GM12801 (cell line): ENCODE data around the gene MSANTD3.

Experiments
- TF ChIP-seq, protein P1 (sequence below): IDR thresholded peaks from one replicate; pipeline ENCODE4 v1.5.1; 2011; ENCODE audit warnings: control low read depth; ENCODE audit not compliant: insufficient read length; ENCODE audit errors: extremely low read depth

Gene MSANTD3

DNA sequence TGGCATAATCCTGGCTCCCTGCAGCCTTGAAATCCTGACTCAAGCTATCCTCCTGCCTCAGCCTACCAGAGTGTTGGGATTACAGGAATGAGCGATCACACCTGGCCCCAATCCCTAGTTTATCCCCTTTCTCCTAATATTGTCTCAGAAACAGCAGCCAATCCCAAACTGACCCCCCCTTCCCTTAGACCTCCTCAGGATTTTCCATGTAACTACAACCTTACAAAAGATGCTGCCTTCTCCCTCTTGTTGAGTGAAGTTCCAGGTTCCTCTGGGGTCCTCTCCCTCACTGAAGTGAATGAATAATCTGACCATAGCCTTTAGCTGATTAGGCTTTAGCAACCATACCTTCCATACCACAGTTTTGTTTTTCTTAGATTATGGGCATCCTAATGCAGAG lies 25.9 kb upstream of the MSANTD3 start:
- TF ChIP-seq, protein P1, sequence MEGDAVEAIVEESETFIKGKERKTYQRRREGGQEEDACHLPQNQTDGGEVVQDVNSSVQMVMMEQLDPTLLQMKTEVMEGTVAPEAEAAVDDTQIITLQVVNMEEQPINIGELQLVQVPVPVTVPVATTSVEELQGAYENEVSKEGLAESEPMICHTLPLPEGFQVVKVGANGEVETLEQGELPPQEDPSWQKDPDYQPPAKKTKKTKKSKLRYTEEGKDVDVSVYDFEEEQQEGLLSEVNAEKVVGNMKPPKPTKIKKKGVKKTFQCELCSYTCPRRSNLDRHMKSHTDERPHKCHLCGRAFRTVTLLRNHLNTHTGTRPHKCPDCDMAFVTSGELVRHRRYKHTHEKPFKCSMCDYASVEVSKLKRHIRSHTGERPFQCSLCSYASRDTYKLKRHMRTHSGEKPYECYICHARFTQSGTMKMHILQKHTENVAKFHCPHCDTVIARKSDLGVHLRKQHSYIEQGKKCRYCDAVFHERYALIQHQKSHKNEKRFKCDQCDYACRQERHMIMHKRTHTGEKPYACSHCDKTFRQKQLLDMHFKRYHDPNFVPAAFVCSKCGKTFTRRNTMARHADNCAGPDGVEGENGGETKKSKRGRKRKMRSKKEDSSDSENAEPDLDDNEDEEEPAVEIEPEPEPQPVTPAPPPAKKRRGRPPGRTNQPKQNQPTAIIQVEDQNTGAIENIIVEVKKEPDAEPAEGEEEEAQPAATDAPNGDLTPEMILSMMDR: no peak

DNA sequence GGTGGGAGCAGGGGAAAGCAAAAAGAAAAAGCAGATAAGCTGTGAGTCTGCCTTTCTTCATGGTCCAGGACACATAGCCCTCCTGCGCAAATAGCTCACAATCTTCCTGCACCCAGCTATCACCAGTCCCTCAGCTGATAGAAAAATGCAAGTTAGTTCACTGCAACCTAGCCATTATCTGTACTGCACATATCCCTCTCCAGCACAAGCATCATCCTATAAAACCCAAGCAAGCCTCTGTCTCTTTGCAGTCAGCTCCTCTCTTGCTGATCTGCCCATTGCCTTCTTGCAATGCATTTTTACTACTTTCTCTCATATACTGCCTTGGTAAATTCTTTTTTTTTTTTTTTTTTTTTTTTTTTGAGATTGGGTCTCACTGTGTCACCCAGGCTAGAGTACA lies 20.0 kb upstream of the MSANTD3 start:
- TF ChIP-seq, protein P1: no peak

DNA sequence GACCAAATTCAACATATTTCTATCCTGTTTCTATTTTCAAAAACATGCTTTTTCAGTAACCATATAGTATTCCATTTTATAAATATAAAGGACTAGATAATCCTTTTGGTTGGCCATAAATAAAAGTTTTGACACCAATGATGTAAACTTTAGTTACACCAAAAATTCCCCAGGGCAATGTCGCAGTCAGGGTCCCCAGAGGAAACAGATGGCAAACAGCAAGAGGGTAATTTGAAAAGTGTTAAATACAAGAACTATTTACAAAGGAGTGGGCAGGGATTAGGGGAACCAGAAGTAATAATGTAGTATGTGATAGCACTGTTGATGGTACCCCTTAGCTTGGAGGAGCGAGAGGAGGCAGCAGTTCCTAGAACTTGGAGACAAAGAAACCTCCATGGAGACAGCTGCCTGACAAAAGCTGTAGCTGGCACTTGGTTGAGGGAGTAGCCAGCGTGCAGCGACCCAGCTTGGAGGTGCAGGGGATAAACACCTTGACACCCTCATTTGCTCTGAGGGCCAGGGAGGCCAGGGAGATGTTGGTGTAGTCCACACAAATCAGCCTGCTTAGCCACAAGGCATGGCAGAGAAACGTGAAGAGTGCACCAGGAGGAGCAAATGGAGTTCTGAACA lies 18.3 kb upstream of the MSANTD3 start:
- TF ChIP-seq, protein P1: no peak

DNA sequence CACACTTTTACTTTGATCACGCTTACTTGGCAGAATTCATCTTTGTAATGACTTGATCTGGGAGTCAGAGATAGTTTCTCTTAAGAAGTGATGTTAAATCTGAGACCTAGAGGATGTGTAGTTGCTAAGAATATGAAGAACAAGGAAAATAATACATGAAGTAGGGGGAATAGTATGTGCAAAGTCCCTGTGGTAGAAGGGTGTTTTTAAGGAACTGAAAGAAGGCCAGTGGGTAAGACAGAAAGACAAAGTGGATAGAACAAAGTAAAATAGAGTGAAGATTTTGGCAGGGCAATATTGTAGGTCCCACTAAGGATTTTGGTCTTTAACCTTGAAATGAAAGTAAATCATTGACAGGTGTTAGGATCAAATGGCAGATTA lies 17.8 kb upstream of the MSANTD3 start:
- TF ChIP-seq, protein P1: no peak

DNA sequence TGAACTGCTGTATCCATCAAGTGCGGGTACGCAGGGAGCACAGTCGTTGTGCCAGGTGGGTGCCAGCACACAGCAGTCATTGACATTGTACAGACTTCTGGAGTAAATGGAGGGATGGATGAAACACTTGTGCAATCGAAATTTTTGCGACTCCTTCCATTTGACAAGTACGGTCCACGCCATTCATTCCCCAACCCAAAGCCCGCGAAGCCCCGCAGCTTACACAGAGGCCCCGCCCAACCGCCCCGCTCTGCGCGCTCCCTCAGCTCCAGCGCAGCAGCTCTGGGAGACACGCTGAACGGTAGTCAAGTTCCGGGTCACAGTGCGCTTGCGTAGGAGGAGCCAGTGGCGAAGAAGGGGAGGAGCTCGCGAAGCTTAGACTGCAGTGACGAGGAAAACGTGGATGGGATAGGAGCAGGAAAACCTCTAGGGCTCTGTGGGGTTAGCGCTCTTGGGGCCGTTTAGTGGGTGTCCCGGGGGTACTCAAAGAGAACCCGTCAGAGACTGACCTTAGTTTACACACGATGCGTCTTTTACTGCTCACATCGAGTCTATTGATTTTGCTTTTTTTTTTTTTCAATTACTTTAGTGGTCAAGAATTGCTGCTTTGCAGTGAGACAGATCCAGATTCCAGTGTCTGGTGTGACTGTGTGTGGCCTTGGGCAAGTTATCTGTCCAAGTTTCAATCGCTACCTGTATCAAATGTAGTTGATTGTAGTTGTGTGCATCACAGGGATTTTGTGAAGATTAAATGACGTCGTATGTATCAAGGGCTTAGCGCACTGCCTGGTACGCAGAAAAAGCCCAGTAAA lies 15.3 kb upstream of the MSANTD3 start:
- TF ChIP-seq, protein P1: no peak

DNA sequence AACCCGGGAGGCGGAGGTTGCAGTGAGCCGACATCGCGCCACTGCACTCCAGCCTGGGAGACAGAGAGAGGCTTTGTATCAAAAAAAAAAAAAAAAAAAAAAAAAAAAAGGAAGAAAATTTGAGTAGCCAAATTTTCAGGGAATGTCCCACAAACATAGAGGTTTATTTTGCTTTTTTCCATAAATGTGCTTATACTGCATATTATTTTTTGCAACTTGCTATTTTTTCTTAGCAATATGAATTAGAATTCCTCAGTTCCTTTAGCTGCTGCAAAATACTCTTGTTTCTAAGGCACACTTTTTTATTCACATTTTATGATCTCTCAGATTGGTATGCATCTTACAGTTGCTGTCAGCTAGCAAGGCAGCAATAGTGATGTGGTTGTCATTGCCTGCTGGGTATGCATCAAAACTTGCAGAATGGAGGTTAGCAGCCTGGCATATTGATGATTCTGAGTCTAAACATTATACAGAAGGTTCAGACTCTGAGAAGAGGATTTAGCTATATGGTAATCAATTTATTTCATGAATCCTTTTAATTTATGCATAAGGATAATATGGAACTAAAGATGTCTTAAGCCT lies 13.0 kb upstream of the MSANTD3 start:
- TF ChIP-seq, protein P1: no peak

GRCh38 chr9:100417815-100418214 lies 9.1 kb upstream of the MSANTD3 start:
- TF ChIP-seq, protein P1: no peak
